ENCODE data around the gene HSPA8. TPM values are rescaled to one million over a fixed set of nuclear protein-coding genes. Genes with fewer than 3 reads are reported as not detected.

Gene HSPA8
- total and polyA plus RNA-seq, 10 of the 15 experiments (the other 5 are each of a cell fraction or from before 2014, with no cell fraction given) = 1,190 to 3,205 (median 2,045) TPM

DNA sequence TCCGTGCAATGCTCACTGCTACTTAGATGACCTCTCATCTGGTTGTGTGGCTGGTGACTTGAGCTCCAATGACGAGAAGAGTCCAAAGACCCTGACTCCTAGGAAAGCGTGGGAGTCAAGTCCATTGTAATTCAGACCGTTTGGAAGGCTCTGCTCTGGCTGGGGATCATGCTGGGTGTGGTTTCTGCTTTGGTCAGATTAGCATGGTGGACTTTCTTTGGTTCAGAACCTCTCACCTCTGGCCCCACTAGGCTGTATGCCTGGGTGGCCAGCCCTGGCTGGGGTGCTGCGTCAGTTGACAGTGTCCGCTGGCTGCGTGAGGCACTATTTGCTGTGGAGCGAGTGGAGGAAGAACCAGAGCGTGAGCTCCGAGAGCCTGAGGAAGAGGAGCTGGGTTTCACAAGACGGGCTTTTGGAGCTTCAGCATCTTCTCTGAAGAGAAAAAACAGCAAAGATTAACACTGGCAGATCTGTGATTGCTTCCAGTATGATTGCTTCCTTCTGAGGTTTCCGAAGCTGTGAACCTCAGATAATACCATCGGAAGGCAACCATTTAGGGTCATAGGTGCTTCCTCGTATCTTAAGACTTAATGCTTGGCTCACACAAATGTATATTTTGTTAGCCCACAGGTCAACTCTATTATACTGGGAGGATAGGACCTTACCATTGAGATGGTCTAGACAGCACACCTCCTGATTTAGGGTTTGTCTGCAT lies 11.6 kb upstream of the HSPA8 start (continued):
- TF ChIP-seq JUND (IDR thresholded peaks at IDR 0.05; ENCODE audit: low read depth, low read length) (no peak), CHD4 (IDR thresholded peaks at IDR 0.05) (no peak), IRF4 (IDR thresholded peaks at IDR 0.05; ENCODE audit: low read depth, low read length) (no peak), FOS (IDR thresholded peaks at IDR 0.05; ENCODE audit: borderline replicate concordance, extremely low read depth, insufficient read length) (no peak), SIX5 (IDR thresholded peaks at IDR 0.05; ENCODE audit: low read depth, low read length, severe bottlenecking) (no peak), CREM (IDR thresholded peaks at IDR 0.05; ENCODE audit: low read depth) (no peak), HDGF (IDR thresholded peaks at IDR 0.05) (no peak)
- TF ChIP-seq, protein P1, sequence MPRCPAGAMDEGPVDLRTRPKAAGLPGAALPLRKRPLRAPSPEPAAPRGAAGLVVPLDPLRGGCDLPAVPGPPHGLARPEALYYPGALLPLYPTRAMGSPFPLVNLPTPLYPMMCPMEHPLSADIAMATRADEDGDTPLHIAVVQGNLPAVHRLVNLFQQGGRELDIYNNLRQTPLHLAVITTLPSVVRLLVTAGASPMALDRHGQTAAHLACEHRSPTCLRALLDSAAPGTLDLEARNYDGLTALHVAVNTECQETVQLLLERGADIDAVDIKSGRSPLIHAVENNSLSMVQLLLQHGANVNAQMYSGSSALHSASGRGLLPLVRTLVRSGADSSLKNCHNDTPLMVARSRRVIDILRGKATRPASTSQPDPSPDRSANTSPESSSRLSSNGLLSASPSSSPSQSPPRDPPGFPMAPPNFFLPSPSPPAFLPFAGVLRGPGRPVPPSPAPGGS (IDR thresholded peaks at IDR 0.05; ENCODE audit: borderline replicate concordance, insufficient read depth, low read depth, low read length, poor library complexity, severe bottlenecking) = no peak

DNA sequence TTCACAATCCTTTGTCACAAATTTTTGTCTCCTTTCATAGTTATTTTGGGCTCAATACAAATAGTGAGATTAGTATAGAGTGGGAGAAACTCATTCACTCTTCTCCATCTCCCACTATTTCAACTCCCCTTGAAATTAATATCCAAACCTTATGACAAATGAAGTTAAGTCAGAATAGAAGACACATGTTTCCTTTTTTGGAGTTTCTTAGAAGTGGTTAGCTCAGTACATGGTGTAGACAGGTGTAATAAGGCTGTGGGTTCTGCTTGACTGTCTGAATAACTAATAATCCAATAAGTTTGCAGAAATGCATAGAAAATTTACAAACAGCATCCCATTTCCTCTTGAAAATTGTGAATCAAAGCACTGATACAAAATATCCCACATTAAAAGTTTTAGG lies 10.8 kb upstream of the HSPA8 start:
- H4K20me1 ChIP-seq (ENCODE audit: control insufficient read depth, insufficient read depth) = no peaks in the 10 kb centered on the region
- ATAC-seq (no peak), FAIRE-seq (no peak), DNase-seq (ENCODE audit: low read depth, low spot score) (no peak)
- H3K9me3 ChIP-seq (replicated peaks; ENCODE audit: control insufficient read depth, insufficient read depth, low read length) = no peaks in the 10 kb centered on the region
- in situ Hi-C loops (cut with MboI) (loop anchor here (25.0 kb wide), 1 partner anchor 1610 kb away; the partner anchor contains the start of genes SORL1 and SORL1-AS1), intact Hi-C loops (cut with micrococcal nuclease; ENCODE audit: unreplicated experiment) (no loop called here)
- SMC1A ChIA-PET (ENCODE audit: uncharacterized antibody, unreplicated experiment) = no interaction called here
- H3K27me3 ChIP-seq (replicated peaks in 1 of 2; ENCODE audit: control insufficient read depth in 2 of 2, insufficient read depth in 2 of 2, low read length in 1 of 2) = no peaks in the 10 kb centered on the region
- no peak overlapping the region for H2AFZ ChIP-seq (ENCODE audit: control insufficient read depth, low read depth, low read length)
- no peak overlapping the region for H3K4me2 ChIP-seq (ENCODE audit: control insufficient read depth, insufficient read depth)
- H3K9ac ChIP-seq (ENCODE audit: control insufficient read depth, insufficient read depth, low read length) = no peak overlapping the region
- H3K36me3 ChIP-seq (ENCODE audit: control insufficient read depth in 2 of 2, insufficient read depth in 2 of 2, low read length in 1 of 2) = no peaks in the 10 kb centered on the region
- BruUV-seq (replicated peaks) = no TSS peak
- POLR2A ChIA-PET = interaction anchor here (0.8 to 1.1 kb wide), 2 partner anchors 13 to 16 kb away, joined by 3 to 4 read pairs; no protein-coding TSS in a partner anchor
- peaks cover 8% of the 10 kb centered on the region for H3K79me2 ChIP-seq (ENCODE audit: control insufficient read depth, insufficient read depth, low read length)
- H3K4me3 ChIP-seq = no peak overlapping the region
- CTCF ChIA-PET = interaction anchor here (0.6 to 5.9 kb wide), 6 partner anchors 9 to 174 kb away, joined by 3 to 41 read pairs (median 4); partner anchors contain the start of gene HSPA8
- RAD21 ChIA-PET (ENCODE audit: unreplicated experiment) = interaction anchor here (1.0 to 1.7 kb wide), 3 partner anchors 9 to 38 kb away, joined by 3 to 4 read pairs (median 3); partner anchors contain the start of gene HSPA8
- no peak overlapping the region for H3K27ac ChIP-seq (ENCODE audit: control insufficient read depth, insufficient read depth)
- H3K4me1 ChIP-seq (ENCODE audit: control insufficient read depth, insufficient read depth, low read length) = peaks cover 30% of the 10 kb centered on the region
- 0 out of 2 replicates have a peak, but pooled peaks have one; percentile 29 for TF ChIP-seq CBFB (IDR thresholded peaks at IDR 0.05; ENCODE audit: low read depth)
- TF ChIP-seq EED (IDR thresholded peaks at IDR 0.05; ENCODE audit: low read depth) = no peak
- TF ChIP-seq KDM1A (IDR thresholded peaks at IDR 0.05; ENCODE audit: borderline replicate concordance) = no peak
- TF ChIP-seq POU2F2 (IDR thresholded peaks at IDR 0.05; ENCODE audit: borderline replicate concordance, low read depth, low read length) = no peak
- peak; percentile 74; the same call in 1 of the 2 replicates for TF ChIP-seq RUNX3 (IDR thresholded peaks at IDR 0.05; ENCODE audit: low read length)
- TF ChIP-seq, protein P2, sequence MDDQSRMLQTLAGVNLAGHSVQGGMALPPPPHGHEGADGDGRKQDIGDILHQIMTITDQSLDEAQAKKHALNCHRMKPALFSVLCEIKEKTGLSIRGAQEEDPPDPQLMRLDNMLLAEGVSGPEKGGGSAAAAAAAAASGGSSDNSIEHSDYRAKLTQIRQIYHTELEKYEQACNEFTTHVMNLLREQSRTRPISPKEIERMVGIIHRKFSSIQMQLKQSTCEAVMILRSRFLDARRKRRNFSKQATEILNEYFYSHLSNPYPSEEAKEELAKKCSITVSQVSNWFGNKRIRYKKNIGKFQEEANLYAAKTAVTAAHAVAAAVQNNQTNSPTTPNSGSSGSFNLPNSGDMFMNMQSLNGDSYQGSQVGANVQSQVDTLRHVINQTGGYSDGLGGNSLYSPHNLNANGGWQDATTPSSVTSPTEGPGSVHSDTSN (IDR thresholded peaks at IDR 0.05; ENCODE audit: insufficient replicate concordance, low read depth, low read length) = no peak
- TF ChIP-seq RCOR1 (conservative IDR thresholded peaks at IDR 0.05; ENCODE audit: low read depth, low read length) = no peak
- TF ChIP-seq, protein P3, sequence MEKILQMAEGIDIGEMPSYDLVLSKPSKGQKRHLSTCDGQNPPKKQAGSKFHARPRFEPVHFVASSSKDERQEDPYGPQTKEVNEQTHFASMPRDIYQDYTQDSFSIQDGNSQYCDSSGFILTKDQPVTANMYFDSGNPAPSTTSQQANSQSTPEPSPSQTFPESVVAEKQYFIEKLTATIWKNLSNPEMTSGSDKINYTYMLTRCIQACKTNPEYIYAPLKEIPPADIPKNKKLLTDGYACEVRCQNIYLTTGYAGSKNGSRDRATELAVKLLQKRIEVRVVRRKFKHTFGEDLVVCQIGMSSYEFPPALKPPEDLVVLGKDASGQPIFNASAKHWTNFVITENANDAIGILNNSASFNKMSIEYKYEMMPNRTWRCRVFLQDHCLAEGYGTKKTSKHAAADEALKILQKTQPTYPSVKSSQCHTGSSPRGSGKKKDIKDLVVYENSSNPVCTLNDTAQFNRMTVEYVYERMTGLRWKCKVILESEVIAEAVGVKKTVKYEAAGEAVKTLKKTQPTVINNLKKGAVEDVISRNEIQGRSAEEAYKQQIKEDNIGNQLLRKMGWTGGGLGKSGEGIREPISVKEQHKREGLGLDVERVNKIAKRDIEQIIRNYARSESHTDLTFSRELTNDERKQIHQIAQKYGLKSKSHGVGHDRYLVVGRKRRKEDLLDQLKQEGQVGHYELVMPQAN (conservative IDR thresholded peaks at IDR 0.05) = no peak
- TF ChIP-seq, protein P4, sequence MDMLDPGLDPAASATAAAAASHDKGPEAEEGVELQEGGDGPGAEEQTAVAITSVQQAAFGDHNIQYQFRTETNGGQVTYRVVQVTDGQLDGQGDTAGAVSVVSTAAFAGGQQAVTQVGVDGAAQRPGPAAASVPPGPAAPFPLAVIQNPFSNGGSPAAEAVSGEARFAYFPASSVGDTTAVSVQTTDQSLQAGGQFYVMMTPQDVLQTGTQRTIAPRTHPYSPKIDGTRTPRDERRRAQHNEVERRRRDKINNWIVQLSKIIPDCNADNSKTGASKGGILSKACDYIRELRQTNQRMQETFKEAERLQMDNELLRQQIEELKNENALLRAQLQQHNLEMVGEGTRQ (IDR thresholded peaks at IDR 0.05; ENCODE audit: borderline replicate concordance, low read depth, low read length) = no peak
- peak; percentile 40; the same call in 1 of the 2 replicates for TF ChIP-seq JUNB (IDR thresholded peaks at IDR 0.05)

Data from GM12878 (cell line).